Lower leg skin (tissue), 3 donors: ENCODE measurements around the gene DLG2.

Source experiments
- CTCF ChIP-seq, 3 donors: fragments of 450-650 bp; IDR thresholded peaks; one replicate each; pipeline ENCODE4 v1.5.1; 2016; ENCODE audit warnings: antibody characterized with exemption in 3 of 3, mild to moderate bottlenecking in 3 of 3, moderate library complexity in 2 of 3
- POLR2A ChIP-seq, 2 donors: fragments of 450-650 bp; IDR thresholded peaks; one replicate each; pipeline ENCODE4 v1.6.1; 2016 to 2017; ENCODE audit warnings: antibody characterized with exemption in 2 of 2, mild to moderate bottlenecking in 1 of 2, moderate library complexity in 1 of 2

DNA sequence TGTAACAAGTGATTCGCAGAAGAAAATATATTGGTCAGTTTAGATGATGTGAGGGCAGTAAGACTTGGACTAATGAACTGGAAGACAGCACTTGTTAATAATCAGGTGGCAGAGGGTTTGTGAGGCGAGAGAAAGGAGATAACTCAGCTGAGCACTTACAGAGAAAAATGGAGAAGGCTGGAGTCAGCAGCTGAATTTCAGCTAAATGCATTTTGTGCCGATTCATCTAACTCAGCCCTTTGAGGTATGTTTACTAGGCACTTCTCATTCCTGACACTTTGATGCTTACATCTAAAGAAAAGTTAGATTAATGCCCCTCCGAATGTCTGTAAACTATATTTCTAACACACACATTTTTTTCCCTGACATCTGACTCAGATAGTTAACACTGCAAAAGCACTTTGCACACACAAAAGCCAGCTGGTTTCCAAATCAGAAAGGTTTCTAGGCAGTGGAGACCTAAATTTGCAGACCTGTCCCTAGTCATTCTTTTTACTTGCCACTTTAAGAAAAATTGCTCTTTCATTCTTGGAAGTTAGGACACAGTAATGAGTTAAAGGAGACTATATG lies 1481.4 kb downstream of the DLG2 start:
- TF ChIP-seq CTCF (IDR thresholded peaks at IDR 0.05) = no peak
- no peak for TF ChIP-seq POLR2A (IDR thresholded peaks at IDR 0.05)
